ENCODE data around the gene ZNF511.

DNA sequence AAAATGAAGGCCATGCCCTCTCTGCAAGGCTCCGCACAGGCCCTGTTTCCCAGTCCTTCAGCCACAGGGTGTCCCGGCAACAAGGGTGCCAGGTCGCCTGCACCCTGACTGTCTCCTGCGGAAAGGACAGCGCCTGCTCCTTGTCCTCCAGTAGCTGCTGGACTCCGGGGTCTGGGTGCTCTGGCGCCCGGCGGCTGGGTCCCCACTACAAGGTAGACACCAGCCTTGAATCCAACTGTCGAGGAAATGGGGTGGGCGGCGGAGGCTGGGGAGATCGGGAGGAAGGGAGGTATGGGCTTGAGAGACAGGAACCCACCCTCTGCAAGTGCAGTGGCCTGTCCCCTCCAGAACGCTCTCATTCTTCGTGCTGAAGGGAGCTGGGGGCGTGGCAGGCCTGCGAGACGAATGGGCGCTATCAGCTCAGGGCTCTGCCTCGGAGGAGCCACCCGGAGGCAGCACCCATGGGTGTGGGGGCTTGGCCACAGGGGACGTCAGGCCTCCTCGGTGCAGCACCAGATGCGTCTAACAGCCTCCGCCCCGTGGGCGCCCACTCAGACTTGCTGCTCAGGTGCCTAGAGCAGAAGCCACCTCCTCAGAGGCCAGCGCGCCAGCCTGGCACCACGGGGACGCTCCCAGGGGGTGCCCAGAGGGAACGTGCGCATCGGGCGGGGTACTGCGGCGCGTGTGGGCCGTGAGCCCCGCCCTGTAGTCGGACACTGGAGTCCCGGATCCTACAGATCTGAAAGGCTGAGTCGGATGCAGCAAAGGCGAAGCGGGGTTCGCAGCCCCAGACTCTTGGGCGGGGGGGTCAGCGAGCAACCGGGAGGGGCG is 47.6 kb upstream of the ZNF511 start:
- TF ChIP-seq POLR2A (IDR thresholded peaks at IDR 0.05; ENCODE audit: low read length): peak; percentile 74
- no peak for TF ChIP-seq GATA1 (IDR thresholded peaks at IDR 0.05; ENCODE audit: low read depth, low read length)
